22Rv1 (cell line): ENCODE measurements around the gene TGM6.

Experiments used
- CTCF ChIP-seq: fragments of 450-650 bp; IDR thresholded peaks from 2 replicates; pipeline ENCODE4 v1.5.1; 2017; ENCODE audit warnings: mild to moderate bottlenecking
- ZFX ChIP-seq: fragments of 450-650 bp; IDR thresholded peaks from 2 replicates; pipeline ENCODE4 v1.6.1; 2017; ENCODE audit warnings: antibody characterized with exemption, borderline replicate concordance

- TF ChIP-seq CTCF = no peak
- TF ChIP-seq ZFX = peak; percentile 84; the same call in 1 of the 2 replicates
These were observed 89.9 kb downstream of the TGM6 start, which contains the start of gene SNRPB for GRCh38 chr20:2470423-2471193.
